ENCODE results near the gene AHNAK2.

AHNAK2 gene

GRCh38 chr14:104939666-104940410 lies 38.3 kb downstream of the AHNAK2 start:
- no peak for DNase-seq (ENCODE audit: low read depth)

DNA sequence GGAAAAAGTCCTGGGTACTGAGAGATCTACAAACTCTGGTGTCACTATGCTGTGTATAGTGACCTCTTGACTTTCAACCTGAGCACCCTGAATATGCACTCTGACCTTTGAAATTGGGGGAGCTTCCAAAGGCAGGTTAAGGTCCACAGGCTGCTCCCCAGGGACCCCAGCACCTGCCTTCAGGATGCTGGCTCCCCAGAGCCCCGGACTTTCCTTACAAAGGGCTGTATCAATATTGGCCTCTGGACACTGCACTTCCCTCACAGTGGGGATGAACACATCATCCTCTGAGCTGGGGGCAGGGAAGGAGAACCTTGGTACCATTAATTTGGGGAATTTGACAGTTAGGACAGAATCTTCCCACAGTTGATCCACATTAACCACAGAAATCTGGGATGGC lies 39.2 kb downstream of the AHNAK2 start:
- no peak for DNase-seq (ENCODE audit: low read depth)

GRCh38 chr14:104938436-104938835 lies 39.7 kb downstream of the AHNAK2 start:
- no peak for DNase-seq (ENCODE audit: low read depth)

GRCh38 chr14:104937694-104938365 lies 40.3 kb downstream of the AHNAK2 start:
- no peak for DNase-seq (ENCODE audit: low read depth)

DNA sequence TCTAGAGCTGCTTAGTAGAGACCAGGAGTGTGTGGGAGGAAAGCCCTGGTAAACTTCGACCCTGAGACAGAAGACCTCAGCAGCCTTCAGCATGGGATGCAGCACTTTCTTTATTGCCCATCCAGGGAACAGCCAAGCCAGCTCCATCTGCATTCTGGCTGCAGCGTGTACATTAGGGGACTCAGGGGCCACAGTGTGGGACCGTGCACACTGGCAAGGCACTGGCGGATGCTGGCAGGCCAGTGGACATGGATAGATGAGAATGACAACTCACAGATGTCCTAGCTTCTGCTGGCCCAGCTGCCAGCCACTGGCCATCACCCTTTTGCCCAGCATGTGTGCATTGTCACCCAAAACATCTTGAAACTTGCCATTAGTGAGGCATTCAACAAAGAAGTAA lies 41.0 kb downstream of the AHNAK2 start:
- no peak for DNase-seq (ENCODE audit: low read depth)

GRCh38 chr14:104936361-104937155 lies 41.6 kb downstream of the AHNAK2 start:
- no peak for DNase-seq (ENCODE audit: low read depth)

- no peak for DNase-seq (ENCODE audit: low read depth)
These were observed 42.2 kb downstream of the AHNAK2 start for GRCh38 chr14:104935955-104936354.

DNA sequence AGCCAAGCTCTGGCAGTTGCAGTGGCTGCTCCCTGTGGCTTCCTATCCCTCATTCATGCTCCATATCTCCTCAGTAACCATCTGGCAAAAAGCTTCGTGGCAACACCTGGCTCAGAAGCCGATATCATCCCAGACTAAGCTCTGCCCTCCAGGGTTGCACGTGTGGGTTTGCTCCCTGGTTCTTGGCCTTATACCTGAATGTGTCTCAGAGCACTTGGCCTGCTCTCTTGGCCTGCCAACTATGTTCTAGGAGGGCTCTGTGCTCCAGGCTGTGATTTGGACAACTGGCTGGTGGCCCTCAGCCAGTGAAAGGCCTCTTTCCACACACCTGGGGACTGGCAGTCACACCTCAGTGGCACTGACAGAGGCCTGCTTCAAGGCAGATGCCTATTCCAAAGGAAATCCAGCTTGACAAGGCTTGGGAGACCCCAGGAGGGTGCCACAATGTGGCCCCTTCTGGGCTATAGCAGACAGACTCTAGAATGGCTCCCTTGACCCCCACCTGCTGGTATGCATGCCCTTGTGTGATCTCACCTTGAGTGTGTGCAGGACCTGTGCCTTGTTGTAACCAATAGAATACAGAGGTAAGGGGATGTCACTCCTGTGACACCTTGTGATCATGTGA lies 43.0 kb downstream of the AHNAK2 start:
- DNase-seq (ENCODE audit: low read depth) = no peak

GRCh38 chr14:104933746-104934733 lies 44.1 kb downstream of the AHNAK2 start:
- DNase-seq (ENCODE audit: low read depth) = no peak

DNA sequence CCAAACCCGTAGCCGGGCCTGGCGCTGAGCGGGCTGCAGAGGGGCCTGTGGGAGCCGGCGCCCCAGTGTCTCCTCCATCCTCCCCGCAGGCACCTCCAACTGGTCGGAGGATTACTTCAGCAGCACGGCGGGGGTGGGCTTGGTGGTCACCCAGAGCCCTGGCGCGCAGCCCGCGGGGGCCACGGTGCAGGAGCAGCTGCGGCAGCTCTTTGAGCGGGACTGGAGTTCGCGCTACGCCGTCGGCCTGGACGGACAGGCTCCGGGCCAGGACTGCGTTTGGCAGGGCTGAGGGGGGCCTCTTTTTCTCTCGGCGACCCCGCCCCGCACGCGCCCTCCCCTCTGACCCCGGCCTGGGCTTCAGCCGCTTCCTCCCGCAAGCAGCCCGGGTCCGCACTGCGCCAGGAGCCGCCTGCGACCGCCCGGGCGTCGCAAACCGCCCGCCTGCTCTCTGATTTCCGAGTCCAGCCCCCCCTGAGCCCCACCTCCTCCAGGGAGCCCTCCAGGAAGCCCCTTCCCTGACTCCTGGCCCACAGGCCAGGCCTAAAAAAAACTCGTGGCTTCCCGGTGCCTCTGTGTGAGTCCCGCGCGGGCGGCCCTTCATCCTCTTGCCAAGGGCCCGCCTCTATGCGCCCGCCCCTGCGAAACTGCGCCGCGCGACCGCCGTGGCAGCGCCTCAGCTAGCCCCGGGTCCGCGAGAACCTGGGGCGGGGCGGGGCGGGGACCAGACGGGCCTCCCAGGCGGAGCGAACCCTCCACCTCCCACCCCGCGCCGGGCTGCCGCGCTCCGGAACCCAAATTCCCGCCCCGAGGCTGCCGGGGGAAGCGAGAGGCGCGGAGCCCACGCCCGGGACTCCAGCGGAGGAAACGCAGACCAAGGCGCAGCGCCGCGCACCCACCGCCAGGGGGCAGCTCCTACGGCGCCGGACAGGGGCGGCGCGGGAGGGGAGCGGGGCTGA lies 45.2 kb downstream of the AHNAK2 start:
- DNase-seq (ENCODE audit: low read depth) = peak; percentile 41

DNA sequence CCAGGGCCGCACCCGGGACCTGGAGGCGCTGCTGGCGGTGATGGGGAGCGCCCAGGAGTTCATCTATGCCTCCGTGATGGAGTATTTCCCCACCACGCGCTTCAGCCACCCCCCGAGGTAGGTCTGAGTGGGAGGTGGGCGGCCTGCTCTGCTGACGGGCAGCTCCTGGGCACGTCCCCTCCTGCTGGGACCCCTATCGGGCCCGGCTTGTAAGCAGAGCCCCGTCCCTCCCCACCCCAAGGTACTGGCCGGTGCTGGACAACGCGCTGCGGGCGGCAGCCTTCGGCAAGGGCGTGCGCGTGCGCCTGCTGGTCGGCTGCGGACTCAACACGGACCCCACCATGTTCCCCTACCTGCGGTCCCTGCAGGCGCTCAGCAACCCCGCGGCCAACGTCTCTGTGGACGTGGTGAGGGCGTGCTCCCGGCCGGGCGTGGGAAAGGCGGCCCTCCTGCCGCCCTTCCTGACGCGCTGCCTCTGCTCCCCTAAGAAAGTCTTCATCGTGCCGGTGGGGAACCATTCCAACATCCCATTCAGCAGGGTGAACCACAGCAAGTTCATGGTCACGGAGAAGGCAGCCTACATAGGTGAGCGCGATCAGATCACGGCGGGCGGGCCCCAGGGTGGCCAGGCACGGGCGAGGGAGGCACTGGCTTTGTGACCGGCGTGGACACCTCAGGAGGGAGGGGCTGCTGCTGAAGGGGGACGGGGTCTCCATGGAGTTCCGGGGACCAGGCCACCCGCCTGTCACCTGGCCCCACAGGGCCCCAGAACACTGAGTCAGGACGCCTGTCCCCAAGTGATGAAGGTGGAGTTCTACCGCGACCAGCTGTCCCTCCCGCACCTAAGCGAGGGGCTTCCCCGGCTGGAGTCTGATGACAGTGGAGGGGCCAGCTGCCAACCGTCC lies 46.2 kb downstream of the AHNAK2 start:
- DNase-seq (ENCODE audit: low read depth) = no peak

GRCh38 chr14:104931304-104931770 lies 46.8 kb downstream of the AHNAK2 start:
- no peak for DNase-seq (ENCODE audit: low read depth)

DNA sequence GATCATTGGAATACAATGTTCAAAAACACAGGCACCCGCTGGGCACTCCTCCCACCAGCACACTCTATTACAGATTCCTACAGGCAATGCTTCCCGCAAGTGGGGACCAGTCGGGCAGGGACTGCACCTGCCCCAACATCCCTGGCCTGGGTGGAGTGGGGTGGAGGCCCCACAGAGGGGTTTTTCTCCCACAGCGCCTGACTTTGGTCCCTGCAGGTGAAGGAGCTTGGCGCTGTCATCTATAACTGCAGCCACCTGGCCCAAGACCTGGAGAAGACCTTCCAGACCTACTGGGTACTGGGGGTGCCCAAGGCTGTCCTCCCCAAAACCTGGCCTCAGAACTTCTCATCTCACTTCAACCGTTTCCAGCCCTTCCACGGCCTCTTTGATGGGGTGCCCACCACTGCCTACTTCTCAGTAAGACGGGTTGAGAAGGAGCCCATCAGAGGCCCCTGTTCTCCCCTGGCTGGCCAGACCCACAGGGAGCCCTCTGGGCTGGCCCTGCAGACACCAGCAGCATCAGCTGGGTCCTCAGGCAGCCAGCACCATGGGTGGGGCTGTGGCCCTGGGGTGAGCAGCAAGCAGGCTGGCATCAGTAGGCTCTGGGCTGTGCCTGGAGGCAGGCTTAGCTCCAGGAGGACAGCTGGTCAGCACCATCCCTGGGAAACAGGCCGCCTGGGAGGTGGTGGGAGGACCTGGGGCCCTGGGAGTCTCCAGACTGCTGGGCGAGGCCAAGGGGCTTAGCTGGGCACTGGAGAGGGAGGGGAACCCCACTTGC lies 47.5 kb downstream of the AHNAK2 start:
- DNase-seq (ENCODE audit: low read depth) = no peak

- no peak for DNase-seq (ENCODE audit: low read depth)
These were observed 48.6 kb downstream of the AHNAK2 start for GRCh38 chr14:104929268-104930230.

DNA sequence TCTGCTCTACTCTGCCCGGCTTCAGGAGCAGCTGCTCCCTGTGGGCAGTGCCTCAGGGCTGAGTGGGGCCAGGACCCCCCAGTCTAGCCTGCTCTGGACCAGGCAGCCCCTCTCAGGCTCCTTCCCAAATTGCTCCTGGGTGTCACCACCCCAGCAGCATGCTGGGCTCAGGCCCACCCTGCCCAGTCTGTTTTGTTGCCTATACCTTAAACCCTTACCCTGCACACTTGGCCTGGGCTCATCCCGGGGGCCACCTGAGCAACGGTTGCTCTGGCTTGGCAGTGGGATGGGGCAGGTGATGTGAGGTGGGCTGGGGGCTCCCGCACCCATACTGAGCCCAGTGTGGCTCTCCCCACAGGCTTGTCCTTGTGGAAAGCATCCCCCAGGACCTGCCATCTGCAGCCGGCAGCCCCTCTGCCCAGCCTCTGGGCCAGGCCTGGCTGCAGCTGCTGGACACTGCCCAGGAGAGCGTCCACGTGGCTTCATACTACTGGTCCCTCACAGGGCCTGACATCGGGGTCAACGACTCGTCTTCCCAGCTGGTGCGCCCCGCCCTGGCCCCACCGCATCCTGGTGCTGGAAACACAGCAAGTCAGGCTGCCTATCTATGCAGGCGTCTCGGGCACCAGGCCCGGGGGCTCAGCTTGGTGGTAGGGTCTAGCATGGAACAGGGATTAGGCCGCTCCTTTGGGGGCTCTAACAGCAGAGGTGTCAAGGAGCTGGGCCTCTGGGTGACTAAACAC lies 49.6 kb downstream of the AHNAK2 start:
- DNase-seq (ENCODE audit: low read depth) = no peak

DNA sequence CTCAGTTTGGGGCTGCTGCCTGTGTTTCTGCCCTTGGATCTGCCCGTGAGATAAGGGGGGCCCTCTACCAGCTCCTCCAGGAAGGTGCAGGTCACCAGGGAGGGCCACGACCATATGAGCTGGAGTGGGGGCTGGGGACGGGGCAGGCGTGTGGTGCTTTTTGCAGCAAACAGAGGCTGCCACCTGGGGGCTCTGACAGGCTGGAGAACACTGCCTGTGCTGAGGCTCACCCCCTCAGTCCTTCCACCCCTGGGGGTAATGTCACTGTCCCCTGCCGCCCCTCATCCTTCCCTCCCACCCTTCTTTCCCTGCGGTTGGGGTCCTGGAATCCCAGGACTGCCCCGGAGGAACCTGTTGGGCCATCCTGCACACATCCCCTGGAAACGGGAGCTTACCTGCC lies 50.3 kb downstream of the AHNAK2 start:
- no peak for DNase-seq (ENCODE audit: low read depth)

All from GM04503 (cell line).